ENCODE data around the gene TENT4B. TPM values are rescaled to one million over a fixed set of nuclear protein-coding genes. Genes with fewer than 3 reads are reported as not detected.

TENT4B gene
- total RNA-seq, 1 experiment from 2014 or later: 13.0 TPM

DNA sequence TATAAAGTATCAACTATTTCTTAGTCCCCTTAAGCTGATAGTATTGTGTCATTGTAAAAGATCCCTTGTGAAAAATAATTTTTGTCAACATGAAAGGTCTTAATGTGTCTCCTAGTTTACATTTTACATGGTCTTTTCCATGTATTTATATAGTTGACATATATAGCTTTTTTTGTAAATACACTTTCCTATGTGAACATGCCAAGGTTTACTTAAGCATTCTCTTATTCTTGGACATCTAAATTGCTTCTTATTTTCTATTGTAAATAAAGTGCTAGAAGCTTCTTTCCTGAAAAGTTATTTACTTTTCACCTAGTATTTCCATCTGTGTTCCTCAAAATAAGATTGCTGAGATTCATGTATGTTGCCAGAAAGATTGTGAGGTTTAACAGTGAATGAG lies 29.3 kb downstream of the TENT4B start:
- Histone ChIP-seq H2BK15ac (ENCODE audit: low read depth, low read length) (no peak overlapping the region), H3K4me1 (ENCODE audit: insufficient read depth, low read length) (peaks cover 2% of the 10 kb centered on the region; the same call in 1 of the 2 replicates), H2BK120ac (ENCODE audit: low read depth, low read length, poor library complexity, severe bottlenecking) (no peak overlapping the region), H3K9ac (ENCODE audit: extremely low read depth, insufficient read length, low read length) (no peak overlapping the region), H3T11ph (ENCODE audit: low read length) (no peak overlapping the region), H2BK20ac (ENCODE audit: low read depth, low read length, poor library complexity, severe bottlenecking) (no peak overlapping the region), H3K27me3 (ENCODE audit: insufficient read depth, low read length) (no peaks in the 10 kb centered on the region), H3K9me3 (ENCODE audit: control insufficient read depth, low read depth, low read length) (no peaks in the 10 kb centered on the region), H3K23ac (ENCODE audit: insufficient read length, low read depth, low read length) (no peak overlapping the region), H4K91ac (ENCODE audit: insufficient read length, low read depth, low read length) (no peak overlapping the region), H3K4ac (ENCODE audit: low read depth, low read length) (no peak overlapping the region), H3K27ac (ENCODE audit: insufficient read length, low read depth, low read length) (no peak overlapping the region), H2BK12ac (ENCODE audit: insufficient read length, low read depth, low read length) (no peak overlapping the region), H3K14ac (ENCODE audit: insufficient read depth, low read length) (no peak overlapping the region), H3K23me2 (ENCODE audit: insufficient read length, low read depth, low read length, poor library complexity, severe bottlenecking) (no peaks in the 10 kb centered on the region), H4K20me1 (ENCODE audit: control insufficient read depth, insufficient read depth, insufficient read length) (no peaks in the 10 kb centered on the region), H2BK5ac (ENCODE audit: insufficient read length, low read length) (no peak overlapping the region), H3K56ac (ENCODE audit: insufficient read length, low read depth, low read length) (no peak overlapping the region), H4K5ac (ENCODE audit: insufficient read length, low read depth, low read length) (no peak overlapping the region), H2AK5ac (ENCODE audit: insufficient read length, low read length) (no peak overlapping the region), H4K8ac (replicated peaks; ENCODE audit: insufficient read length, low read depth, low read length) (no peak overlapping the region), H3K79me1 (ENCODE audit: insufficient read depth, low read depth, low read length, poor library complexity, severe bottlenecking) (no peaks in the 10 kb centered on the region), H3K79me2 (ENCODE audit: insufficient read depth, low read length) (no peaks in the 10 kb centered on the region; the same call in 1 of the 2 replicates), H3K18ac (ENCODE audit: insufficient read length, low read depth, low read length) (no peak overlapping the region), H3K4me2 (ENCODE audit: insufficient read depth, insufficient read length, low read length) (no peak overlapping the region), H2AFZ (ENCODE audit: low read length) (no peak overlapping the region)
- Mint-ChIP-seq H3K27ac (no peak overlapping the region), H3K4me3 (no peak overlapping the region), H3K9me3 (no peaks in the 10 kb centered on the region), H3K36me3 (ENCODE audit: insufficient read depth in 1 of 3, low read depth in 3 of 3) (peaks cover 0 to 3% (median under 1%) of the 10 kb centered on the region in 3 experiments; a peak in 1 of 7 replicates), H3K27me3 (ENCODE audit: low read depth) (no peaks in the 10 kb centered on the region), H3K4me1 (peaks cover 12% of the 10 kb centered on the region in 2 experiments)
- TF ChIP-seq, protein P1, sequence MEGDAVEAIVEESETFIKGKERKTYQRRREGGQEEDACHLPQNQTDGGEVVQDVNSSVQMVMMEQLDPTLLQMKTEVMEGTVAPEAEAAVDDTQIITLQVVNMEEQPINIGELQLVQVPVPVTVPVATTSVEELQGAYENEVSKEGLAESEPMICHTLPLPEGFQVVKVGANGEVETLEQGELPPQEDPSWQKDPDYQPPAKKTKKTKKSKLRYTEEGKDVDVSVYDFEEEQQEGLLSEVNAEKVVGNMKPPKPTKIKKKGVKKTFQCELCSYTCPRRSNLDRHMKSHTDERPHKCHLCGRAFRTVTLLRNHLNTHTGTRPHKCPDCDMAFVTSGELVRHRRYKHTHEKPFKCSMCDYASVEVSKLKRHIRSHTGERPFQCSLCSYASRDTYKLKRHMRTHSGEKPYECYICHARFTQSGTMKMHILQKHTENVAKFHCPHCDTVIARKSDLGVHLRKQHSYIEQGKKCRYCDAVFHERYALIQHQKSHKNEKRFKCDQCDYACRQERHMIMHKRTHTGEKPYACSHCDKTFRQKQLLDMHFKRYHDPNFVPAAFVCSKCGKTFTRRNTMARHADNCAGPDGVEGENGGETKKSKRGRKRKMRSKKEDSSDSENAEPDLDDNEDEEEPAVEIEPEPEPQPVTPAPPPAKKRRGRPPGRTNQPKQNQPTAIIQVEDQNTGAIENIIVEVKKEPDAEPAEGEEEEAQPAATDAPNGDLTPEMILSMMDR (conservative IDR thresholded peaks at IDR 0.05): no peak
- no peak for DNase-seq
